Stimulated activated naive CD8-positive, alpha-beta T cell treated with anti-CD3 and anti-CD28 coated beads, Interleukin-15, Interleukin-2, amounts not matched to agents 100 ng/mL and 50 ng/mL, for 24 hours (primary cell): ENCODE data around the gene CAPZA1.

ENCODE experiments used
- H3K27ac Mint-ChIP-seq: one replicate; pipeline ENCODE4 v1.8.0; 2021; ENCODE audit warnings: mild to moderate bottlenecking, mixed read lengths
- H3K27me3 Mint-ChIP-seq: one replicate; pipeline ENCODE4 v1.8.0; 2021; ENCODE audit warnings: mixed read lengths
- H3K36me3 Mint-ChIP-seq: one replicate; pipeline ENCODE4 v1.8.0; 2021; ENCODE audit warnings: low read depth, mixed read lengths
- H3K4me1 Mint-ChIP-seq: one replicate; pipeline ENCODE4 v1.8.0; 2021; ENCODE audit warnings: low read depth, mixed read lengths
- H3K4me3 Mint-ChIP-seq: one replicate; pipeline ENCODE4 v1.8.0; 2021; ENCODE audit warnings: mild to moderate bottlenecking, mixed read lengths
- H3K9me3 Mint-ChIP-seq: one replicate; pipeline ENCODE4 v1.8.0; 2021; ENCODE audit warnings: mixed read lengths

The CAPZA1 gene

DNA sequence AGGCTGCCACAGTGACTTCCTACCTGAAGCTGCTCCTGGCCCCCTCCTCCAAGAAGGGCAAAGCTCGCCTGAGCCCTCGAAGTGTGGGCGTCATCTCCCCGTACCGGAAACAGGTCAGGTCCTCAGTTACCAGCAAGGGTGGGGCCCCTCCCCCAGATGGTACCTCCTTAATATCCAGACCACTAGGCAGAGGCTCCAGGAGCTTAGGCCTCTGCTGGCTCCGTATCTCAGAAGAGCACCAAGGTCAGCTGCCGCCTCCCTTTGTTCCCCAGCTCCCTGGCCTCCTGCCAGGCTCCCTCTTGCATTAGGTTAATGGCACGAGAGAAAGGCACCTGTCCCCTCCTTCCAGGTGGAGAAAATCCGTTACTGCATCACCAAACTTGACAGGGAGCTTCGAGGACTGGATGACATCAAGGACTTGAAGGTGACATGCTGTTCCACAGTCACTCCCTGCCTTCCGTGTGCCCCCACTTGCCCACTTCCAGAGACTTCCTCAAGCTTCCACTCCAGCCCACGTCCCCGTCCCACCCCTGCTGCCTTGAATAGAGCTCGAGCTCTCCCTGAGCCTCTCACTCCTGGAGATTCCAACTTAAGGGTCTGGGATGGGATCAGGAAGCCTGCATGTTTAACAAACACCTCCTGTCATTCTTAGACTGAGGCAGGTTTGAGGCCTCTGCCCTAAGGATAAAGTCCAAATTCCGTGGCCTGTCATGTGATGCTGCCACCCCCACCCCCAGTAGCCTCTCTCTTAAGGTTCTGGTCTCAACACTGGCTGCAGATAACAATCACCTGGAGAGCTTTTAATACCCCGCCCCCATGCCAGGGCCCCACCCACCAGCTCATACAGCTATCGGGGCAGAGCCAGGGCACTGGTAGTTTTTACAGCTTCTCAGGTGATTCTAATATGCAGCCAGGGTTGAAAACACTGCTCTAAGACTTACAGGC, 79.0 kb downstream of the CAPZA1 start:
- H3K4me3 Mint-ChIP-seq, result no peak overlapping the region
- H3K36me3 Mint-ChIP-seq, result peaks cover 30% of the 10 kb centered on the region

GRCh38 chr1:112699425-112700144, 80.0 kb downstream of the CAPZA1 start:
- Mint-ChIP-seq H3K9me3 (no peaks in the 10 kb centered on the region), H3K4me3 (no peak overlapping the region), H3K27me3 (no peaks in the 10 kb centered on the region), H3K4me1 (peaks cover 51% of the 10 kb centered on the region), H3K36me3 (peaks cover 30% of the 10 kb centered on the region), H3K27ac (peak overlapping the region; percentile 90)

More for the DNA sequence above, 79.0 kb downstream of the CAPZA1 start:
- H3K27ac Mint-ChIP-seq, result no peak overlapping the region
- peaks cover 42% of the 10 kb centered on the region for H3K4me1 Mint-ChIP-seq
- H3K9me3 Mint-ChIP-seq, result no peaks in the 10 kb centered on the region
- H3K27me3 Mint-ChIP-seq, result no peaks in the 10 kb centered on the region

DNA sequence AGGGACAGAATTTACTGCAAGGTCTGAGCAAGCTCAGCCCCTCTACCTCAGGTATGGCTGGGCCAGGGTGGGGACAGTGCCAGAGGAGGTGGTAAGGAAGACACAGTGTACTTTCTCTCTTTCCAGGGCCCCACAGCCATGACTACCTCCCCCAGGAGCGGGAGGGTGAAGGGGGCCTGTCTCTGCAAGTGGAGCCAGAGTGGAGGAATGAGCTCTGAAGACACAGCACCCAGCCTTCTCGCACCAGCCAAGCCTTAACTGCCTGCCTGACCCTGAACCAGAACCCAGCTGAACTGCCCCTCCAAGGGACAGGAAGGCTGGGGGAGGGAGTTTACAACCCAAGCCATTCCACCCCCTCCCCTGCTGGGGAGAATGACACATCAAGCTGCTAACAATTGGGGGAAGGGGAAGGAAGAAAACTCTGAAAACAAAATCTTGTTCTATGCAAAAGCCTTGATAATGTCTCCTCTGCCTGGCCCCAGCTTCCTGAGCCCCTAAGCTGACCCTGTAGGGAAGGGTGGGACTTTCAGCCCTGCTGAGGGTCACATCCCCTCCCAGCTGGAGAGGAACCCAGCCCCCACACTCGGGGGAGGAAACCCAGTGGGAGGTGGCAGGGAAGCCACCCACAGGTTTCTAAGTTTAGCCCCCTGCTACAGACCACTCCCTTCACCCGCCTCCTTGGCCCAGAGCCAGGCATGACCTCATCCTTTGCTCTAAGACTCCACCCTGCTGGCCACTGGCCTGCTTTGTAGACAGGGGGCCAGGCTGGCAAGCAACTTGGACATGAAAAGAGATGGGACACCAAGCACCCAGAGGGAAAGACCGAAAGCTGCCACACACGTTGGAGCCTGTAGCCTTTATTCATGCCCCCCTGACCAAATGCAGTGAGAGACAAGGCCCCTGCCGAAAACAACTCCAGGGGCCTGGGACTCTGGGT, 80.9 kb downstream of the CAPZA1 start:
- no peaks in the 10 kb centered on the region for H3K9me3 Mint-ChIP-seq
- H3K36me3 Mint-ChIP-seq, result peaks cover 26% of the 10 kb centered on the region
- peaks cover 61% of the 10 kb centered on the region for H3K4me1 Mint-ChIP-seq
- H3K27me3 Mint-ChIP-seq, result no peaks in the 10 kb centered on the region
- peak overlapping the region; percentile 66 for H3K4me3 Mint-ChIP-seq
- H3K27ac Mint-ChIP-seq, result peak overlapping the region; percentile 90

- Mint-ChIP-seq H3K27ac (peak overlapping the region; percentile 90), H3K4me1 (peaks cover 70% of the 10 kb centered on the region), H3K27me3 (no peaks in the 10 kb centered on the region), H3K4me3 (peak overlapping the region; percentile 66), H3K36me3 (peaks cover 26% of the 10 kb centered on the region), H3K9me3 (no peaks in the 10 kb centered on the region)
Measured at GRCh38 chr1:112701227-112702066, 81.8 kb downstream of the CAPZA1 start.

- Mint-ChIP-seq H3K4me3 (no peak overlapping the region), H3K36me3 (peaks cover 26% of the 10 kb centered on the region), H3K9me3 (no peaks in the 10 kb centered on the region), H3K27ac (peak overlapping the region; percentile 90), H3K27me3 (no peaks in the 10 kb centered on the region), H3K4me1 (peaks cover 71% of the 10 kb centered on the region)
Measured at GRCh38 chr1:112702067-112702395, 82.4 kb downstream of the CAPZA1 start.

- no peak overlapping the region for H3K4me3 Mint-ChIP-seq
Measured at GRCh38 chr1:112702420-112703261, 83.0 kb downstream of the CAPZA1 start.

DNA sequence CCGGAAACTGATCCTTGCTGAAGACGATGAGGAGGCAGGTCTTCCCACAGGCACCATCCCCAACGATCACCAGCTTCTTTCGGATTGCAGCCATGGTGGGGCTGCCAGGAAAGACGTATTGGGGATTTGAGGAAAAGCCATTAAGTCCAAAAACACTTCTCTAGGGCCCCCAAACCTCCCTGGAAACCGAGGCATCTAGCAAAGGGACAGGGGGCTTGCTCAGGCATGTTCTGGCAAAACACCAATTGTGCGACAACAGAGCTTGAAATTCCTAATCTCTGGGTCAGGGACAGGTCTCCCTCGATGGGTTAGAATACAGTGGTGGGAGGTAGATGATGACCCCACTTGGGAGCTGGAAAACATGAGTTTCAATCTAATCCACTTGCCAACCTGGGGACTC, 84.1 kb downstream of the CAPZA1 start:
- Mint-ChIP-seq H3K27me3 (peaks cover 12% of the 10 kb centered on the region), H3K36me3 (peaks cover 26% of the 10 kb centered on the region), H3K4me1 (peaks cover 78% of the 10 kb centered on the region), H3K9me3 (no peaks in the 10 kb centered on the region), H3K4me3 (no peak overlapping the region), H3K27ac (no peak overlapping the region)

More at GRCh38 chr1:112702420-112703261, 83.0 kb downstream of the CAPZA1 start:
- Mint-ChIP-seq H3K9me3 (no peaks in the 10 kb centered on the region), H3K4me1 (peaks cover 73% of the 10 kb centered on the region), H3K27ac (peak overlapping the region; percentile 90), H3K27me3 (peaks cover 2% of the 10 kb centered on the region), H3K36me3 (peaks cover 26% of the 10 kb centered on the region)

GRCh38 chr1:112704391-112704933, 84.8 kb downstream of the CAPZA1 start:
- Mint-ChIP-seq H3K27me3 (peaks cover 12% of the 10 kb centered on the region), H3K9me3 (no peaks in the 10 kb centered on the region), H3K4me3 (peak overlapping the region; percentile 73), H3K27ac (peak overlapping the region; percentile 83), H3K36me3 (peaks cover 23% of the 10 kb centered on the region), H3K4me1 (peaks cover 75% of the 10 kb centered on the region)

DNA sequence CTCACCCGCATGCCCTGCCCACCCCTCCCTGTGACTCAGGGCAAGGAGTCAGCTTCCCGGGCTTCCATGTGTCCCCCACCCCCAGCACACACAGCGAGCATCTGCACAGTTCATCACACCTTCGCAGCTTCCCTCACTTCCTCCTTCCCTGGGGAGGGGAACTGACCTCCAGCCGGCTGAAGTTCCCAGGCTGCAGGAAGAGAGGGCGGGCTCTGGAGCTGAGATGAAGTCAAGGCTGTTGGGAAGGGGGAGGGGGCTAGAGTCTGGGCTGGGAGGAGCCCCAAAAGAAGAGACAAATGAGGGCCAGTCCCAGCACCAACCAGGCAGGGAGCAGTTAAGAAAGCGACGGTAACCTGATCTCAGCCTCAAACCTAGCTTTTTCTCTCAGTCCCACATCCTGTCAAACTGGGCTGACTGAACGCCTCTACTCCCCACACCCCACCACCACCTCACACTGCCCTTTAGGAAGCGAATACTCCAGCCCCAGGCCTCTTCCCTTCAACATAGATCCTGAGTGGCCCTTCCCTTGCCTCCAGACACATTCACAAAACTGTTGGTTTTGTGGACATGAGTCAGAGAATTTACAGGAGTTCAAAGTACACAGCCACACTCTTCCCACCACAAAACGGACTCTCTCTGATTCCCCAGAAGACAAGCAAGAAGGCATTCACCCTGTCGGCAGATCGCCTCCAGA, 85.4 kb downstream of the CAPZA1 start:
- Mint-ChIP-seq H3K4me1 (peaks cover 75% of the 10 kb centered on the region), H3K4me3 (peak overlapping the region; percentile 73)

DNA sequence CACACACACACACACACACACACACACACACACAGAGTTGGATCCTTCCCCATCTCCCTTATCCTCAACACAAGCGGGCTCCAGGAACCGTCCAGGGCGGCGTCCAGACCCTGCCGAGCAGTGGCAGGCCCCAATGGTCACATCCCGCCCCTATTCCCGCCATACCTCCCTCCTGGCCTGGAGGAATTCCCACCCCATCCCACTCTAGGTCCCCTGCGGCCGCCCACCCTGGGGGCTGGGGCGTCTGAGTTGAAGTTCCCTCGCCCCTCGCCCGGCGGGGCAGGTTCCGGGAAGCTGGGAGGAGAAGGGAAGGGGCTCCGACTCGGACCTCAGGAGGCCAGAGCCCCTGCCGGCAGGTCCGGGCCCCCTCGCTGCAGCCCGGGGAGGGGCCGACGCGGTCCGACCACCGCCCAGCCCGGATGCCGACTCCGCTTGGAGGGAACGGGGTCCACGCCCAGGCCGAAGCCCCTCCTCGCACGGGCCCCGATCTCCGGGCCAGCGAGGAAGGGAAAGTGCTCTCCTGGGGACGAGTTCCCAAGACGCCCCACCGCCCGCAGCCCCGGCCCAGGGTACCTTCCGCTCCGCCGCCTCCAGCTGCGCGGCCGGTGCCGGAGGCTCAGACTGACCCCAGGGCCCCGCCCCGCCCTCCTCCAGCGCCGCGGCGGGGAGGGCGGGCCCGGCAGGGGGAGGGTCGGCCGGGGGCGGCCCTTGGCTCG, 87.0 kb downstream of the CAPZA1 start, which contains the start of gene RHOC:
TSS of gene RHOC (minus strand) at position 623 of the 716 bp plus-strand sequence. CDS start 3,328 bp downstream, outside the sequence.
- Mint-ChIP-seq H3K27me3 (peaks cover 12% of the 10 kb centered on the region), H3K36me3 (peaks cover 10% of the 10 kb centered on the region), H3K9me3 (no peaks in the 10 kb centered on the region), H3K4me3 (peak within 1 kb of the TSS; percentile 78), H3K4me1 (peaks cover 59% of the 10 kb centered on the region), H3K27ac (no peak within 1 kb of the TSS)

More for the DNA sequence above, 85.4 kb downstream of the CAPZA1 start:
- Mint-ChIP-seq H3K36me3 (peaks cover 17% of the 10 kb centered on the region), H3K9me3 (no peaks in the 10 kb centered on the region), H3K27ac (peak overlapping the region; percentile 83), H3K27me3 (peaks cover 12% of the 10 kb centered on the region)

GRCh38 chr1:112707221-112708001, 87.8 kb downstream of the CAPZA1 start:
- Mint-ChIP-seq H3K36me3 (peaks cover 4% of the 10 kb centered on the region), H3K9me3 (no peaks in the 10 kb centered on the region), H3K27ac (no peak overlapping the region), H3K4me3 (peak overlapping the region; percentile 78), H3K27me3 (peaks cover 12% of the 10 kb centered on the region), H3K4me1 (peaks cover 52% of the 10 kb centered on the region)
